ENCODE results near the gene OR5D18. TPM values are rescaled to one million over a fixed set of nuclear protein-coding genes. Genes with fewer than 3 reads are reported as not detected.

The OR5D18 gene
- total and polyA plus RNA-seq, 10 of the 15 experiments (the other 5 are each of a cell fraction or from before 2014, with no cell fraction given) = not detected

GRCh38 chr11:55795256-55795655 lies 24.2 kb upstream of the OR5D18 start, which contains the start of gene OR5D14:
Gene OR5D14 (plus strand): TSS chr11:55795556. CDS start chr11:55795556, 0 bp downstream.
- Histone ChIP-seq H3K9ac (ENCODE audit: control insufficient read depth, insufficient read depth, low read length) (no peak within 1 kb of the TSS), H3K27ac (ENCODE audit: control insufficient read depth, insufficient read depth) (no peak within 1 kb of the TSS), H3K9me3 (replicated peaks; ENCODE audit: control insufficient read depth, insufficient read depth, low read length) (no peaks in the 10 kb centered on the region), H3K36me3 (ENCODE audit: control insufficient read depth in 2 of 2, insufficient read depth in 2 of 2, low read length in 1 of 2) (no peaks in the 10 kb centered on the region), H4K20me1 (ENCODE audit: control insufficient read depth, insufficient read depth) (no peaks in the 10 kb centered on the region), H3K4me3 (no peak within 1 kb of the TSS), H3K79me2 (ENCODE audit: control insufficient read depth, insufficient read depth, low read length) (no peaks in the 10 kb centered on the region), H2AFZ (ENCODE audit: control insufficient read depth, low read depth, low read length) (no peak within 1 kb of the TSS), H3K4me2 (ENCODE audit: control insufficient read depth, insufficient read depth) (no peak within 1 kb of the TSS), H3K4me1 (ENCODE audit: control insufficient read depth, insufficient read depth, low read length) (no peaks in the 10 kb centered on the region), H3K27me3 (replicated peaks in 1 of 2; ENCODE audit: control insufficient read depth in 2 of 2, insufficient read depth in 2 of 2, low read length in 1 of 2) (no peaks in the 10 kb centered on the region)
- CTCF ChIA-PET = no interaction called here
- no TSS peak for BruUV-seq (replicated peaks)
- RAD21 ChIA-PET (ENCODE audit: unreplicated experiment) = no interaction called here
- no peak for ATAC-seq
- SMC1A ChIA-PET (ENCODE audit: uncharacterized antibody, unreplicated experiment) = no interaction called here
- DNase-seq (ENCODE audit: low read depth, low spot score) = no peak
- FAIRE-seq = no peak
- TF ChIP-seq YBX1 (IDR thresholded peaks at IDR 0.05) (no peak), PKNOX1 (IDR thresholded peaks at IDR 0.05) (no peak)
- TF ChIP-seq, protein P1, sequence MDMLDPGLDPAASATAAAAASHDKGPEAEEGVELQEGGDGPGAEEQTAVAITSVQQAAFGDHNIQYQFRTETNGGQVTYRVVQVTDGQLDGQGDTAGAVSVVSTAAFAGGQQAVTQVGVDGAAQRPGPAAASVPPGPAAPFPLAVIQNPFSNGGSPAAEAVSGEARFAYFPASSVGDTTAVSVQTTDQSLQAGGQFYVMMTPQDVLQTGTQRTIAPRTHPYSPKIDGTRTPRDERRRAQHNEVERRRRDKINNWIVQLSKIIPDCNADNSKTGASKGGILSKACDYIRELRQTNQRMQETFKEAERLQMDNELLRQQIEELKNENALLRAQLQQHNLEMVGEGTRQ (IDR thresholded peaks at IDR 0.05; ENCODE audit: borderline replicate concordance, low read depth, low read length) = no peak
- in situ Hi-C loops (cut with MboI) (no loop called here), intact Hi-C loops (cut with micrococcal nuclease; ENCODE audit: unreplicated experiment) (no loop called here)
- POLR2A ChIA-PET = no interaction called here

GRCh38 chr11:55806248-55806647 lies 13.2 kb upstream of the OR5D18 start:
- ChIA-PET RAD21 (ENCODE audit: unreplicated experiment) (no interaction called here), SMC1A (ENCODE audit: uncharacterized antibody, unreplicated experiment) (no interaction called here), CTCF (no interaction called here), POLR2A (no interaction called here)
- Histone ChIP-seq H3K4me3 (no peak overlapping the region), H2AFZ (ENCODE audit: control insufficient read depth, low read depth, low read length) (no peak overlapping the region), H3K36me3 (ENCODE audit: control insufficient read depth in 2 of 2, insufficient read depth in 2 of 2, low read length in 1 of 2) (no peaks in the 10 kb centered on the region), H3K27ac (ENCODE audit: control insufficient read depth, insufficient read depth) (no peak overlapping the region), H3K79me2 (ENCODE audit: control insufficient read depth, insufficient read depth, low read length) (no peaks in the 10 kb centered on the region), H3K9me3 (replicated peaks; ENCODE audit: control insufficient read depth, insufficient read depth, low read length) (no peaks in the 10 kb centered on the region; the same call in 2 of the 3 replicates), H4K20me1 (ENCODE audit: control insufficient read depth, insufficient read depth) (no peaks in the 10 kb centered on the region), H3K4me2 (ENCODE audit: control insufficient read depth, insufficient read depth) (no peak overlapping the region), H3K27me3 (replicated peaks in 1 of 2; ENCODE audit: control insufficient read depth in 2 of 2, insufficient read depth in 2 of 2, low read length in 1 of 2) (no peaks in the 10 kb centered on the region), H3K9ac (ENCODE audit: control insufficient read depth, insufficient read depth, low read length) (no peak overlapping the region), H3K4me1 (ENCODE audit: control insufficient read depth, insufficient read depth, low read length) (no peaks in the 10 kb centered on the region)
- BruUV-seq (replicated peaks) = no TSS peak
- in situ Hi-C loops (cut with MboI) = no loop called here
- ATAC-seq (no peak), DNase-seq (ENCODE audit: low read depth, low spot score) (no peak), FAIRE-seq (no peak)
- intact Hi-C loops (cut with micrococcal nuclease; ENCODE audit: unreplicated experiment) = no loop called here
- WGBS (ENCODE audit: insufficient coverage, insufficient replicate concordance, low lambda C conversion rate, missing lambda C conversion rate) = 0% methylated on average over 1 of the region's 1 CpG
- no peak for TF ChIP-seq ZBED1 (IDR thresholded peaks at IDR 0.05; ENCODE audit: borderline replicate concordance)
- TF ChIP-seq ZBTB11 (CRISPR knock-in tag; IDR thresholded peaks at IDR 0.05) = no peak
- TF ChIP-seq CUX1 (IDR thresholded peaks at IDR 0.05; ENCODE audit: insufficient replicate concordance, low read depth, low read length) = no peak
- no peak for TF ChIP-seq RCOR1 (conservative IDR thresholded peaks at IDR 0.05; ENCODE audit: low read depth, low read length)
